GM19099 (cell line): ENCODE results near the gene ANKRD55.
A peak's percentile ranks its signal among the peaks of the same experiment; 100 is the strongest.

Experiments
- POLR2A ChIP-seq: IDR thresholded peaks from 3 replicates; pipeline ENCODE4 v1.6.1; 2011; ENCODE audit warnings: low read depth; ENCODE audit not compliant: insufficient read length; ENCODE audit errors: extremely low read depth

Gene ANKRD55

DNA sequence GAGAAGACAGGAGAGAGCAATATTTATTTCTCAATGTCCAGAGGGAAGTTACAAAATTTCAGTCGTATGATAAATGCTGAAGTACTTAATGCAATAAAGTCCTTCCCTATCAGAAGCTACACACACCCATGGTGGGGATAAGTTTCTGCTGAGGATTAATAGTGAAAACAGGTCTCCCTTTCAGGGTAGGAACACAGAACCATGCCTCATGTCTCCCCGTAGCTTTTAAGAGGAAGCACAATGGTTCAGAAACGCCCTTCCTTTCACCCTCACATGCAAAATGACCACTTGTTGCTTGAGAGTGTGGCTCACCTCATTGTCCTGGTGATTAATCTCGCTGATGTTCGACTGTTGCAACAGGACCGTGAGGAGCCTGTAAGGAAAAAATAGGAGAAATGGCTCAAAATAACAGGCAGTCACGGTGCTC is 73.6 kb downstream of the ANKRD55 start:
- no peak for TF ChIP-seq POLR2A

DNA sequence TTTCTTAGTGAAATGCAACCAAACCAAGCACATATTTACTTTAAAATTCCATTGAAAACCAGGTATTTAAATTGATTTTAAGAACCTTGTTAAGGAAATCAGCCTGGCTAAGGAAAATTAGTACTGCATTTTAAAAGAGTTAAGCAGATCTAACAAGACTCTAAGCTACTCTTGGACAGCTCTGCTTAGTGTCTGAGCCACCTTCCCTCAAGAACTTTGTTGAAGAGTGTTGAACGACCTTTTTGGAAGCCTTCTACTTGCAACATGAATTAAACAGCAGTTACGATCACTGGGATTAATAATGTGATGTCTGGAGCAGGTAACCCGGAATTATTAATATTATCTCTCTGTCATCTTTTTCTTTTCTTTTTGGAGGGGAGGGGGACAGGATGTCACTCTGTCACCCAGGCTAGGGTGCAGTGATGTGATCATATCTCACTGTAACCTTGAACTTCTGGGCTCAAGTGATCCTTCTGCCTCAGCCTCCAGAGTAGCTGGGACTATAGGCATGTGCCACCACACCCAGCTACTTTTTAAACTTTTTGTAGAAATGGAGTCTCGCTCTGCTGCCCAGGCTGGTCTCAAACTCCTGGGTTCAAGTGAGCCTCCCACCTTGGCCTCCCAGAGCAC is 74.7 kb downstream of the ANKRD55 start:
- TF ChIP-seq POLR2A, result no peak

DNA sequence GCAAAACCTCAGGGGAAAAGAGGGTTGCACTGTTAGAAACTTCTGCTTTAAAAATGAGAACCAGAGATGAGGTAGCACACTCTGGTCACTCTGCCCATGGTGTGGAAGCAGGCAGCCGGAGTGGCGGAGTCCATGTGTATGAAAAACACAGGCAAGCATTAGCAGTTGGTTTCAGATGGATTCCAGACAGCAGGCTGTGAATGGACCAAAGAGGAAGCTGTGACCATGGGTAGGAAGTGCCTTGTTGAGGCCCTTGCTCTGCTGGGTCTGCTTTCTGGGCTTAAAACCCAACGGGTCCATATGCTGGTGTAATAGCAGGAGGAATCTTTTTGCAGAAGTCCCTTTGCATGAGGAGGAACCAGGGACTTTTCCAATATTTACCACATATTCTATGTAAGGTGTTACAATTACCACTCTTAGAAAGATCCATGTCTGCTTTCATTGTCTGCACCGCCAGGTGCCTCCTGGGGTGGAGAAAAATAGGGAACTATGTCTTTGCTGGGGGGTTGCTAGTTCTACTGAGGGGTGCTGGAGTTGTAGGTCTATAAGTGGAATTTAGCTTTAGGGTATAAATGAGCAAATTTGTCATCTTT is 77.0 kb downstream of the ANKRD55 start:
- no peak for TF ChIP-seq POLR2A

DNA sequence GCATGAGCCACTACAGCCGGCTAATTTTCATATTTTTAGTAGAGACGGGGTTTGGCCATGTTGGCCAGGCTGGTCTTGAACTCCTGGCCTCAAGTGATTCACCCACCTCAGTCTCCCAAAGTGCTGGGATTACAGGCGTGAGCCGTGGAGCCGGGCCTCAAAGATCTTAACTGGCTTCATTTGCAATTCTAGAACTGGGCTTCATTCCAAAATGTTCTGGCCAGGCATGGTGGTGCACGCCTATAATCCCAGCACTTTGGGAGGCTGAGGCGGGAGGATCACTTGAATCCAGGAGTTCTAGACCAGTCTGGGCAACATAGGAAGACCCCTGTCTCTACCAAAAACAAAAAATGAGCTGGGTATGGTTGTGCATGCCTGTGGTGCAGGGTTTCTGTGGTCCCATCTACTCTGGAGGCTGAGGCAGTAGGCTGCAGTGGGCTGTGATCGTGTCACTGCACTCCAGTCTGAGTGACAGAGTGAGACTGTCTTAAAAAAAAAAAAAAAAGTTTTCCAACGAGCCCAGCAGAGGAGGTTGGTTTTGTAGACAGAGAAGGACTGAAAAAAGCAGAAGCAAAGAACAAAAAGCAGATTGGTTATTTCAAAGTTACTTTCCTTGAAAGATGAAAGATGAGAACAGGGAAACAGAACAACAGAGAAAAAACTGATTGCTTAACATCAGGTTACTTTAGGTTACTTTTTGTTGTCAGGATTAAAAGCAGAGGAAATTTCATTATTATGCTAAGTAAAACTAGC is 78.2 kb downstream of the ANKRD55 start:
- TF ChIP-seq POLR2A, result no peak

DNA sequence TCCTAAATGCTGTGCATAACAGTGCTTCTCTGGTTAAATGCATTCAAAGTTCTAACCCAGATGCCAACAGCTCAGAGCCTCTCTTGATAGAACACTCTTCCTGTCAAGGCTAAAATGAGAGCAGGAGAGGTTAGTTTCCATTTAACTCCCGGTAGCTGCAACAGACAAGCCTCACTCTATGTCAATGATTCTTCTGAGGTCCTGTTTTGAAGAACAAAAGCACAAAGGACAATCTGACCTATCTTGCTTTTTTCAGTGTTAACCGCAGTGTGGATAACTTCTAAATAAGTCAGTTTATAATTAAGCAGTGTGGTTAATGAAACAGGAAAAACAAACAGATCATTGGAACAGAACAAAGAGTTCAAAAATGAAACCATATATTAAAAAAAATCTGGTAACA is 80.7 kb downstream of the ANKRD55 start:
- TF ChIP-seq POLR2A, result no peak

DNA sequence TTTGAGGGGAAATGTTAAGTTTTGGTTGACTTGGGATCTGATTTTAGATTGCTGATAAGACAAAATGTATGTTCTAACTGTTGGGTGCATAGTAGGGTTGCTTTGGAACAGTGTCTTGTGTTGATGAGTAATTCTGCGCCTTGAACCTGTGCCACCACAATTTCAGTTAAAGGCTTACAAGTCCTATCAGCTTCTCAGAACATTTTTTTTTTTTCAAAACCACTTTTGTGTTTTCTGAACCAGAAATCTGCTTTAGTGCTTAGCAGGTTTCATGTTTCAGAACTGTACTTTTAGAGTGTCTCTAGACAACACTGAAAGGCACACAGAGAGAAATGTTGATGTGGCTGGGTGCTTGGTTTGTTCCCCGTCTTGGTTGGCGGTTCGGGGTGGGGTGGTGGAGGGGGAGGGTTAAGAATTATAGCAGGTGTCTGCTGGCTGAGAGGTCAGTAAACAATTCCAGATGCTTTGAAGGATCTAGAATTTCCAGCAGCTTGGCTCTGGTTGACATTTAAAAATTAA is 84.6 kb downstream of the ANKRD55 start:
- no peak for TF ChIP-seq POLR2A

DNA sequence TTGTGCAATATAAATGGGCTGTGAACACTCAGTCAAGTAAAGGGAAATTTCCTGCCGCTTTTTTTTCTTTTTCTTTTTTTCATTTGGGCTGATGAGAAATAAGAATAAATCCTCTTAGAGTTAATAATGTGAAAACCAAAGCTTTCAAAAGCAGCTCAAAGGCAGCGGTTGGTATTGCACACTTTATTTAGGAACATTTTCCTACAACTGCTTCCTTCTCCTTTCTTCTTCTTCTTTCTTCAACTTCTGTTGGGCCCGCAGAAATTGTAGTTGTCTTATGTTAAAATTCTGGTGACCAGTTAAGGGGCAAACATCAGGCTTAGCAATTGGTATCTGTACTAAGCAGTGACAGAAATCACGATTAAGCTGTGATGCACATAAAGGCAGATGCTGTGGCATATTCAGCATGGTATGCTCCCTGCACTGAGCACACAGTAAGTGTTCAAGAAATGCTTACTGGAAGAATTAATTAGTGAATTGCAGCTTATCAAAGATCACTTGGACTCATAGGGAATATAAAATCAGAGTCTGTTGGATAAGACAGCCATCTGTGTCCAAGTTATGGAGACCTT is 85.4 kb downstream of the ANKRD55 start:
- no peak for TF ChIP-seq POLR2A

DNA sequence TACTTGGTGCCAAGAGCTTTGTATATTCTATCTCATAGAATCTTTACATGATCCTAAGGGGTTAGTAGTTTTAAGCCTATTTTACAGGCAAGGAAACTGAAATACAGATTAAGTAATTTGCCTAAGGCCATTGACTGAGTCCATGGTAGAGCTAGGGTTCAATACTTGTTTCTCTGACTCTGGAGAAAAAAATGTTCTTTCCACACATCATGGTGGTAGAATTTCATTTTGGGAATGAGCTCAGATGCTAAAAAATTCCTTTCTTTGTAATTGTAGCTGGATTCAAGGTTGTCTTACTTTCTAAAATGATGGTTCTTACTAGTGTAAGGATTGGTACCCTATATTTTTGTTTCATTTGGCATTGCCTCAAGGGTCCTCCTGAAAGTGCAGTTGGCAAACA is 86.0 kb downstream of the ANKRD55 start:
- TF ChIP-seq POLR2A, result no peak

DNA sequence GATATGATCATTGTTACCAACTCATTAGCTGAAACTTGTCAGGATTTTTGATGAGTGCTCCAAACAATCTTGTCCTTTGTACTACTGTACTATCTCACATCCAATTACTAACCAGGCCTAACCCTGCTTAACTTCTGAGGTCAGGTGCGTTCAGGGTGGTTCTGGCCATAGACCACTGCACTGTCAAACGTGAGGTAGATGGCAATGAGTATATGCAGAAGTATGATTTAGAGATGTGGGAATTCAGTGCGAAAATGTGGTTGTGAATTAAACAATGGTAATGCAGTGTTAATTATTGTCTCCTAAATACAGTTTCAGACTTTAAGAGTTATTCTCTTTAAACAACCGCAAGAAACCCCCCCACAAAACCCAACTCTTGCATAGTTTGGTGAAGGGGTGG is 86.5 kb downstream of the ANKRD55 start:
- no peak for TF ChIP-seq POLR2A

DNA sequence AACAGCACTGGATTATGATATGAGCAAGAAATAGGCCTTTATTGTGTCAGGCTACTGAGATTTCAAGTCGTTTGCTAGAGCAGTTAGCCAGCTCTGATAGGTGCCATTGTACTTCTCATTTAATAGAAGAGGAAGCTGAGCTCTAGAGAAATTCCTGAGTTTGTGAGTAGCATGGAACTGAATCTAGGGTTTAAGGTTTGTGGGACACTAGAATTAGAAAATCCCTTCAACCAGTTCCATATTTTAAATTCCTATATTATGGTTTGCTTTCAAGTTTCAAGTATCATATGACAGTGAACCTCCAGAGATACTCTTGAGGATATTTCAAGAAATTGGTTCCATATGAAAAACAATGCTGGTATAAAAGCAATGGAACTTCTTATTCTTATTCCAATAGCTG is 87.6 kb downstream of the ANKRD55 start:
- TF ChIP-seq POLR2A, result no peak

DNA sequence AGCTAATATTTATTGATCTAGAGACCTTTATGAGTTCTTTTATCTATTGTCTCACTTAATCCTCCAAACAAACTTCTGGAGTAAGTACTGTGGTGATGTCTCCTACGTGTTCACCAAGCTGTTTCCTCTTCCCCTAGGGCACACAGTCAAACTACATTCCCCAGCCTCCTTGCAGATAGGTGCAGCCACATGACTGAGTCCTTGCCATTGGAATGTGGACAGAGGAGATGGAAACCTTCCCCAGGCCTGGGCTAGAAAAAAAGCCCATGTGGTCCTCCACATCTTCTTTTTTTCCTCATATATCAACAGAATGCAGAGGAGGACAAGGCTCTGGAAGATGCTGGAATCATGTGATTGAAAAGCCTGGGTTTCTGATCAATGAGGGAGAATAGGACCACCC is 88.0 kb downstream of the ANKRD55 start:
- TF ChIP-seq POLR2A, result no peak

DNA sequence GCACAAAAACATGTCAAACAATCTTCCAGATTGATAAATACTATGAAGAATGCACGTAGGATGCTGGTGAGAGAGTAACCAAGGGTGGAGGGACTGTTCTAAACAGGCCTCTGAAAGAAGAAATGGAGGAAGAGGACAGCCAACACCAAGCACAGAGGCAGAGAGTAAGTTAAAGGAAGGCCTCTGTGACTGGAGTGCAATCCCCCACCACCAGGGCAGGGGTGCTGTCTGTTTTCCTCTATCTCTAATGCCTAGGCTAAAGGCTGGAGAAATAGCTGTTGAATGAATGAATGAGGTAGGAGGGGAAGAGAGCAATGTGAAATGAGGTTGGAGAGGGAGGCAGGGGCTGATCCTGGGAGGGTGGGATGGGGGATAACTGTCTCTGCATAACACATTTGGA is 88.9 kb downstream of the ANKRD55 start:
- no peak for TF ChIP-seq POLR2A

DNA sequence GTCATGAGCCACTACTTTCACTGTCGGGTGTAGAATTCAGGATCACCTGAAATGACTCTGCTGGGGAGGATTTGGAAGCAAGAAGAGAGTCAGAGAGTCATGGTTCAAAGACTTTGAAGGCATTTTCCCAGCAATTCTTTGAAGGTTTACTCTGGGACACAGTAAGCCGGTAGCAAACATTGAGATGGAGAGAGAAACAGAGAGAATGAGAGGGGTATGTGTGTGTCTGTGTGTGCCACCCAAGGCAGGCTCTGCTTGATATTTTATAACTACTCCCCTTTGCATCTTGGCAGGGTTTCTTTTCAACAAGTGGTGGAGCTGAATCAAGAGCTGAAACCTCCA is 89.8 kb downstream of the ANKRD55 start:
- no peak for TF ChIP-seq POLR2A

DNA sequence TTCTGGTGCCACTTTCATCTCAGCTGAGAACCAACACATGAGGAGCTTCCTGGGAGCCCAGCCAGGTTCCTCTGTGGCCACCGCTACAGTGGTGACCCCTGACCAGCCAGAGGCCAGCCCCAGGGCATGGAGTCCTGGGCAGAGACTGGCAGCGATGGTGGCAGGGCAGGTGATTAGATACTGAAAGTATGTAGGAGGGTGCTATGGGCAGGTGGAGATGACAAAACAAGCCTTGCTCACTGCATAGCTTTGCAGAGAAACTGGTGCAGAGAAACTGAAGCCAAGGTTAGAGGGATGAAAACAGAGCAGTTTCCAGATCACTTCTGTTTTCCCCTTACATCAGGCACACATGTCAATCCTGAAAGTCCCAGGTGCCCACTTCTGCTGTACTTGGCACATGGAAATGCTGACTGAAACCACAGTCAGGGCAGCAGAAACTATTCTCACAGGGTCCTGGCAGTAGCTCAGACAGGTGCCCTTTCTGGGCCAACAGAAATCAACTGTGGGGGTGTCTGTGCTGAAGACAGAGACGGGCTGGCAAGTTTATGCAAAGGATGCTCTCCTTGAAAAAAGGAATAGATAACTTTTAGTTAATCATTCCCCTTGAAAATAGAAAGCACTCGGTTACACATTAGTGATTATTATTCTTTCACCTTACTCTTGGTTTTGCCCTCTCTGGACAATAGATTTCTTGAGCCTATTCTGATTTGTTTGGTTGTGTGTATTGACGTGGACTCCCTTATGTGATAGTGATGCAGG is 90.3 kb downstream of the ANKRD55 start:
- TF ChIP-seq POLR2A, result peak; percentile 33

DNA sequence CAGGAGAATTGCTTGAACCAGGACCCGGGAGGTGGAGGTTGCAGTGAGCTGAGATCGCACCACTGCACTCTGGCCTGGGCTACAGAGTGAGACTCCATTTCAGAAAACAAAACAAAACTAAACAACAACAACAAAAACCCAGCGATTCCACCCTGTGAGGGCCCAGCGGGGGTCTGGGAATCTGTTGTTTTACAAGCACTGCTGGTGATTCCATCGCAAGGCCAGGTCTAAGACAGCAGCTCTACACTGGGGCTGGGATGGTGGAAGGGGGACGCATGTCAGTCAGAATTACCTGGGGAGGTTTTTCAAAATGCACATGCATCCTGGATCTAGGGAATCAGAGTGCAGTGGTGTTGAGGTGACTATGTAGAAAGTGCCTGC is 90.9 kb downstream of the ANKRD55 start:
- TF ChIP-seq POLR2A, result no peak
